Aorta (tissue), 5 donors: ENCODE results near the gene CELF4. TPM values are rescaled to one million over a fixed set of nuclear protein-coding genes. Genes with fewer than 3 reads are reported as not detected.
A peak's percentile ranks its signal among the peaks of the same experiment; 100 is the strongest.

ENCODE experiments used
- ATAC-seq: fragments of 200-7000 bp; cut with Tn5 transposase; one replicate; pipeline ENCODE4 v1.9.1; 2022; ENCODE audit warnings: moderate library complexity; ENCODE audit not compliant: low FRiP score
- DNase-seq, 2 donors: peaks; one replicate each; pipeline ENCODE4 v3.0.0-alpha.2; 2020
- H3K27ac ChIP-seq, 2 donors: one replicate each; pipeline ENCODE4 v1.5.1; 2013; ENCODE audit warnings: low read length in 2 of 2, mild to moderate bottlenecking in 2 of 2, moderate library complexity in 2 of 2, control low read depth in 1 of 2, inconsistent platforms in 1 of 2, low read depth in 1 of 2
- H3K27me3 ChIP-seq, 2 donors: one replicate each; pipeline ENCODE4 v1.6.1; 2013; ENCODE audit warnings: control low read depth in 1 of 2, low read length in 1 of 2, mild to moderate bottlenecking in 1 of 2, moderate library complexity in 1 of 2; ENCODE audit not compliant: insufficient read depth in 2 of 2, control insufficient read depth in 1 of 2
- H3K36me3 ChIP-seq, 2 donors: one replicate each; pipeline ENCODE4 v1.6.1; 2013; ENCODE audit warnings: control low read depth in 1 of 2, low read length in 1 of 2, mild to moderate bottlenecking in 1 of 2; ENCODE audit not compliant: insufficient read depth in 2 of 2, control insufficient read depth in 1 of 2
- H3K4me1 ChIP-seq, 2 donors: one replicate each; pipeline ENCODE4 v1.6.1; 2013; ENCODE audit warnings: low read length in 2 of 2, control low read depth in 1 of 2, mild to moderate bottlenecking in 1 of 2, moderate library complexity in 1 of 2; ENCODE audit not compliant: insufficient read depth in 2 of 2, control insufficient read depth in 1 of 2
- H3K4me3 ChIP-seq, 2 donors: one replicate each; pipeline ENCODE4 v1.5.1; 2013; ENCODE audit warnings: low read length in 2 of 2, control low read depth in 1 of 2, mild to moderate bottlenecking in 1 of 2
- H3K9me3 ChIP-seq: one replicate; pipeline ENCODE4 v1.6.1; 2013; ENCODE audit warnings: mild to moderate bottlenecking, low read length; ENCODE audit not compliant: control insufficient read depth
- WGBS, 2 donors: extraction: QIAGEN DNeasy Blood & Tissue Kit; methylation state at CpG; one replicate each; pipeline ENCODE4 v1.1.7; 2013; 5-methylcytosine and 5-hydroxymethylcytosine counted together
- intact Hi-C, 2 donors: fragments of 100-400 bp; cut with DNase I; formaldehyde crosslinking; loops; one replicate each; pipeline versions ENCODE4 v1.14.2 to v1.15.0; 2022
- polyA plus RNA-seq, 2 donors: library from polyadenylated mRNA; stranded (reverse); fragments of 200-250 nt; gene quantifications; one replicate each; pipeline ENCODE4 v1.2.3, GENCODE V29; 2013
- total RNA-seq, 2 donors: library from RNA; stranded (reverse); fragmentation: NEBNext Ultra II Directional; extraction: Animal tissue kit (Norgen Biotek cat#: 25700); gene quantifications; one replicate each; pipeline ENCODE4 v1.2.1, GENCODE V29; 2021
- donor health status: healthy with polysubstance abuse.
- donor health status: Bipolar disorder and iron deficiency.
- donor health status: DM: no; HTN: no; CAD: no.
- donor health status: DM: no; HTN: no; CAD: no.
- donor health status: DM: yes; HTN: yes; CAD: no.

CELF4 gene
- total and polyA plus RNA-seq, 4 donors, result 0.51 TPM; not detected in 3

- Histone ChIP-seq H3K36me3 (no peaks in the 10 kb centered on the region), H3K27me3 (no peaks in the 10 kb centered on the region), H3K4me3 (no peak overlapping the region), H3K27ac (no peak overlapping the region), H3K4me1 (no peaks in the 10 kb centered on the region), H3K9me3 (peaks cover 3% of the 10 kb centered on the region)
- 12 to 30% methylated on average over 5 of the region's 5 CpGs for WGBS, 2 donors
- intact Hi-C loops, result no loop called here
- no peak for ATAC-seq
- DNase-seq, result peak in 1 of 2 donors; percentile 14
These were observed 11.2 kb downstream of the CELF4 start for GRCh38 chr18:37554399-37554787.

GRCh38 chr18:37553633-37554398, 11.8 kb downstream of the CELF4 start:
- H3K9me3 ChIP-seq, result peaks cover 1% of the 10 kb centered on the region
- H3K4me1 ChIP-seq, result no peaks in the 10 kb centered on the region
- no peaks in the 10 kb centered on the region for H3K36me3 ChIP-seq
- H3K27ac ChIP-seq, result no peak overlapping the region
- H3K4me3 ChIP-seq, result no peak overlapping the region
- no peaks in the 10 kb centered on the region for H3K27me3 ChIP-seq
- 38 to 49% methylated on average over 18 of the region's 18 CpGs for WGBS, 2 donors
- ATAC-seq, result no peak
- intact Hi-C loops, result no loop called here
- peak in 1 of 2 donors; percentile 66 for DNase-seq

- DNase-seq (no peak), ATAC-seq (no peak)
- WGBS, 2 donors, result 61 to 66% methylated on average over 5 of the region's 5 CpGs
- Histone ChIP-seq H3K36me3 (no peaks in the 10 kb centered on the region), H3K9me3 (peaks cover 1% of the 10 kb centered on the region), H3K4me3 (no peak overlapping the region), H3K4me1 (no peaks in the 10 kb centered on the region), H3K27ac (no peak overlapping the region), H3K27me3 (no peaks in the 10 kb centered on the region)
- intact Hi-C loops, result no loop called here
These were observed 13.3 kb downstream of the CELF4 start for GRCh38 chr18:37552286-37552685.

- Histone ChIP-seq H3K27ac (no peak overlapping the region), H3K4me1 (no peaks in the 10 kb centered on the region), H3K27me3 (no peaks in the 10 kb centered on the region), H3K36me3 (no peaks in the 10 kb centered on the region), H3K4me3 (no peak overlapping the region), H3K9me3 (peaks cover 1% of the 10 kb centered on the region)
- DNase-seq (no peak), ATAC-seq (no peak)
- WGBS, 2 donors, result 60 to 62% methylated on average over 8 of the region's 8 CpGs
- intact Hi-C loops, result no loop called here
These were observed 13.8 kb downstream of the CELF4 start for GRCh38 chr18:37551846-37552245.

- DNase-seq, result peak in 1 of 2 donors; percentile 9
- WGBS, 2 donors, result 71 to 79% methylated on average over 3 of the region's 3 CpGs
These were observed 14.3 kb downstream of the CELF4 start for GRCh38 chr18:37551249-37551648.

GRCh38 chr18:37550118-37550875, 15.3 kb downstream of the CELF4 start:
- intact Hi-C loops, result no loop called here
- Histone ChIP-seq H3K4me1 (no peaks in the 10 kb centered on the region), H3K4me3 (no peak overlapping the region), H3K36me3 (no peaks in the 10 kb centered on the region), H3K27ac (no peak overlapping the region), H3K27me3 (no peaks in the 10 kb centered on the region), H3K9me3 (peaks cover 1% of the 10 kb centered on the region)
- WGBS, 2 donors, result 64 to 65% methylated on average over 10 of the region's 10 CpGs
- ATAC-seq (no peak), DNase-seq (peak in 1 of 2 donors; percentile 52)

More at GRCh38 chr18:37551249-37551648, 14.3 kb downstream of the CELF4 start:
- no peaks in the 10 kb centered on the region for H3K27me3 ChIP-seq
- no peaks in the 10 kb centered on the region for H3K4me1 ChIP-seq
- no peak overlapping the region for H3K27ac ChIP-seq
- no peaks in the 10 kb centered on the region for H3K36me3 ChIP-seq
- intact Hi-C loops, result no loop called here
- H3K9me3 ChIP-seq, result peaks cover 1% of the 10 kb centered on the region
- ATAC-seq, result no peak
- no peak overlapping the region for H3K4me3 ChIP-seq

GRCh38 chr18:37548679-37549289, 16.8 kb downstream of the CELF4 start:
- Histone ChIP-seq H3K9me3 (peaks cover 1% of the 10 kb centered on the region), H3K27me3 (no peaks in the 10 kb centered on the region), H3K27ac (no peak overlapping the region), H3K4me1 (no peaks in the 10 kb centered on the region), H3K36me3 (no peaks in the 10 kb centered on the region), H3K4me3 (no peak overlapping the region)
- no peak for ATAC-seq
- intact Hi-C loops, result no loop called here
- 38 to 45% methylated on average over 12 of the region's 12 CpGs for WGBS, 2 donors
- DNase-seq, result peak in 1 of 2 donors; percentile 54

GRCh38 chr18:37547196-37547827, 18.3 kb downstream of the CELF4 start:
- WGBS, 2 donors, result 38% methylated on average over 4 of the region's 4 CpGs
- no peaks in the 10 kb centered on the region for H3K27me3 ChIP-seq
- H3K4me3 ChIP-seq, result no peak overlapping the region
- H3K4me1 ChIP-seq, result no peaks in the 10 kb centered on the region
- ATAC-seq (no peak), DNase-seq (peak in 1 of 2 donors; percentile 31)
- intact Hi-C loops, result no loop called here
- no peaks in the 10 kb centered on the region for H3K9me3 ChIP-seq
- no peak overlapping the region for H3K27ac ChIP-seq
- H3K36me3 ChIP-seq, result no peaks in the 10 kb centered on the region
